HTR-8/SVneo (cell line): Measurements from ENCODE around the gene DHRS11.

Experiments used
- DNase-seq: peaks from one replicate; pipeline ENCODE4 v3.0.0; 2011; ENCODE audit warnings: low spot score, mixed read lengths; ENCODE audit not compliant: insufficient read length
- FAIRE-seq: peaks from 2 replicates; lab custom pipeline; 2011; peaks lifted over from hg19 to GRCh38; lab: Jason Lieb, UNC

The DHRS11 gene

DNA sequence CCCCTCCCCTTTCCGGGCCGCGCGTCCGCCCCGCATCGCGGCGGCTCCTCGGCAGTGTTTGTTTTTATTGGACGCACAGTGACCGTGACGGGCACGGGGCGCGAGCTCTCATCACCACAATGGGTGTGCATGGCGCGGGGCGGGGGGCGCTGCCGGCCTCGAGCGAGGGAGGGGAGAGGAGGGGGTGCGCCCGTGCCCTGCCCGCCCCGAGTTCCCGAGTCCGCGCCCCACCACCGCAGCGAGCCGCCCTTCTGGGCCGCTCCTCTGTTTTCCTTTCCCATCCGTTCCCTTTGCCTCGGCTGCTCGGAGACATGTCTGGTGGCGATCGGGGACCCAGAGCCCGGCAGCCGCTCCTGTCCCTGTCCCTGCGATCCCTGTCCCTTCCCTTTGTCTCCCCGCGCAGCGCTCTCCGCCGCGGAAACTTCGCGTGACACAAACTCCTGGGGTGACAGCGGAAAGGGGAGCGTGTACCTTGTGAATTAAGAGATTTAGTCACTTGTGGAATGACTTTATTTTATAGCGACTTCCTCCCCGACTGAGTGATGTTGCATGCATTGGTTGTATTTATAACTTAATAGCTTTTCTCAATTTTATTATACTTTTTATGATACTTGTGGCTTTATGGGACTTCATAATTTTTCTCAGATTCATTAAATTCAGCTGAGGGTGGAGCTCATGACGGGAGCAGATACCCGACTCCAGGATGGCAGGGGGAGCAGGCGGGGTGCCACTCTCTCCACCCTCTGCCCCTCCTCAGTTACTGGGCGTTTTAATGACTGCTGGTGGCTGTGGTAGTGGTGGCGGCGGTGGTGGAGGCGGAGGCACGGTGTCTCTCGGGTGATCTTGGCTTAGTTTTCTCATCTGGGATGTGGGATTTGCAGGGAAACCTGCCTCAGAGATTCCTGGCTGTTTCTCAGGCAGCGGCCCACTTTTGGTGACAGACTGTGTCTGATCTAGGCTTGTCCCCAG, 50.5 kb downstream of the DHRS11 start:
- DNase-seq (no peak), FAIRE-seq (no peak)

DNA sequence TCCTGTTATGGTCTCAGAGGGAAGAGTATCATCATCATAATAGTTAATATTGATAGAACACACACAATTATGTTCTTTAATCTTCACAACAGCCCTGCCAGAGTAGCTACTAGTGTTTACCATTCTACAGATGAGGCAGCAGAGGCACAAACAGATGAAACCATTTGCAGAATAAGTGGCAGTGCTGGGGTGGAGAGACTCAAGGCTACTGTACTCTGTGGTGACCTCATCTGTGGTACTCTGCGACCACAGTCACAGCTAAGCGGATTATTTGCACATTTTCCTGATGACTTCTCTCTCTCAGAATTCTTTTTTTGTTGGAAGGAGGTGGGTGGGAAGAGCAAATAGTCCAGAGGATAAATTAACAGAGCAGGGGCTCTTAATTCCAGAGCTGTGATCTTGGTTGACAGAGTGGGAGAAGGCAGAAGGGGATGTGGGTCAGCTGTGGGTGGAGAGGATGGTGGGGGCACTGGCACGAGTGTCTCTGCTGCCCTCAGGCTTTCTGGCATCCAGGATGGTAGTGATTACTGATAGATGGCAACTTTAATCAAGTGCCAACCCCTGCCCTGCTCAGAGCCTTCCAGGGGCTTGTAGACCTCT, 51.5 kb downstream of the DHRS11 start:
- no peak for DNase-seq
- no peak for FAIRE-seq

DNA sequence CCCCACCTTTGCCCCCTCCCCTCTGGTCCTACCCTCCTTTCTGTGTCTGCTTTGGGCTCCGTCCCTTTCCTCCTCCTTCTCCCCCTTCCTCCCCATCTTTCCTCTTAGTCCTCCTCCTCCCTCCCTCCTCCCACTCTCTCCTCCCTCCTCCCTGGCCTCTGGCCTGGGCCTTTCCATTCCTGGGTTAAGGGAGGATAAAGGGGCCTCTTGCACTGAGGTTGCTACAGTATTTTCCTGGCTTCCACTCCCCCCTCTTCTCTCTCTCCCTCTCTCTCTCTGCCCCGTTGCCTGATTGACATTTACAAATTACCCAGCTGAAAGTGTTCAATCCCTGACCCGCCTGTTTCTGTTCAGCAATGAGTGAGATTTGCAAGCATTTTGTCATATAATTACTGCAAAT, 53.7 kb downstream of the DHRS11 start:
- DNase-seq (no peak), FAIRE-seq (no peak)

DNA sequence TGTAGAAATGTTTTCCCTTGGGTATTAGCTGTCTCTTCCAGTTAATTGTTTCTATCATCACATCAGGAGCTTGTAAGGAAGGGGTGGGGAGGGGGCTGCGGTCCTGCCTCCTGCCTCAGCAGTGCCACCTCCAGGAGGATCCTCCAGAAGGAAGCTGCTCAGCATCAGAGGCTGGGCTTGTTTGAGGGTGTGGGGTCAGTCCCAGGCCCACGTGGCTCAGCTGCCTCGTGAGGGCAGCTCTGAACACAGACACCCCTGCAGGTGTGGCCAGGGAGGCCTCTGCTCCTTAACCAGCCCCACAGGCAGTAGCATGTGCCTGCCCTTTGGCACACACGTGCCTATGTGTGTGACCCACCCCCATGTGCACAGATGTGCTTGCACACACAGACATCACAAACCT, 56.0 kb downstream of the DHRS11 start:
- DNase-seq (no peak), FAIRE-seq (no peak)

DNA sequence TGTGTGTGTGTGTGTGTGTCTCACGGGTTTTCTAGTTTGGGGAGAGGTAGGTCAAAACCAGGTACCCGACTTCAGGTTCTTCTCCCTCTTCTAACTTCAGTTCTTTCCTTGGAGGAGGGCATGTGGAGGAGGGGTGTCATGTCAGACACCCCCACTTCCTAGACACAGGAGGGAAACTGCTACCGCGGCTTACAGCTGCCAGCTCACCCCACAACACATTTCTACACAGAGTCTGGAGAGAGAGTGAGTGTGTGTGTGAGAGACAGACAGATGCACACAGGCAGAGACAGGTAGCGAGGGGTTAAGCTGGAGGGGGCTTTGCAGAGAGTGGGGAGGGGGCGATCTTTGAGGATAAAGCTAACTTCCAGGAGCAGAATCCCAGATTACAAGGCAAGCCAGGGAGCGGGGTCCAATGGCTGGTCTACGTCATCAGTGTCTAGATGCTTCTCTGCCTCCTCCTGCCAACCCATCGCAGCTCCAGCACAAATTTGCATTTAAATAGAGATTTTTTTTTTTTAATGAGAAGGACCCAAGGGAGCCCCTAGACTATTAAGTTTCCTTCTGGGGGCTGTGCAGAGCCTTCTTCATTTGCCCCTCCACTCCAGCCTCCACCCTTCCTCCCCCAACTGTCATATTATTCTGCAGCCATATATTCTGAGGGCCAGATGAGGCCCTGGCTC, 58.6 kb downstream of the DHRS11 start:
- FAIRE-seq: no peak
- no peak for DNase-seq
